ENCODE measurements around the gene HTR1A.

Gene HTR1A

DNA sequence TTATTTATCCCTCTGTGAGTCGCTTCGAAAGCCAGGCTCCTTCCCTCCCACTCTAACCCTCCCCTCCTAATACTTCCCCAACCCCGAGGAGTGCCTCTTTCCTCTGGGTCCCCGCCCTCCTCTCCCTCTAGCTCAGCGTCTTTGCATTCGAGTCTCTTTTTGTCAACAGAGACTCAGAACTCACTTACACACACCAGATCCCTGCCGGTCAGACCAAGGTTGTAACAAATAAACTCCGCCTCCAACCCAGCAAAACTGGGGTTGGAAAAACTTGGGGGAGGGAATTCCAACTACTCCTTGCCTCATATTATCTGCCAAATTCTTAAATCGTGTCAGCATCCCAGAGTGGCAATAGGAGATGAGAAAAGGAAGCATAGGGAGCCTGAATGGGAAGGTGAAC, at the start of gene HTR1A:
HTR1A (minus strand) TSS at position 167 of the 400 bp plus-strand sequence. CDS start 726 bp downstream, outside the sequence.
- in situ Hi-C loops (cut with MboI; ENCODE audit: low sequenced_read_pairs, unreplicated experiment): loop anchor here (25.0 kb wide), 2 partner anchors 575 to 825 kb away; no protein-coding TSS in a partner anchor
- TF ChIP-seq, protein P1, sequence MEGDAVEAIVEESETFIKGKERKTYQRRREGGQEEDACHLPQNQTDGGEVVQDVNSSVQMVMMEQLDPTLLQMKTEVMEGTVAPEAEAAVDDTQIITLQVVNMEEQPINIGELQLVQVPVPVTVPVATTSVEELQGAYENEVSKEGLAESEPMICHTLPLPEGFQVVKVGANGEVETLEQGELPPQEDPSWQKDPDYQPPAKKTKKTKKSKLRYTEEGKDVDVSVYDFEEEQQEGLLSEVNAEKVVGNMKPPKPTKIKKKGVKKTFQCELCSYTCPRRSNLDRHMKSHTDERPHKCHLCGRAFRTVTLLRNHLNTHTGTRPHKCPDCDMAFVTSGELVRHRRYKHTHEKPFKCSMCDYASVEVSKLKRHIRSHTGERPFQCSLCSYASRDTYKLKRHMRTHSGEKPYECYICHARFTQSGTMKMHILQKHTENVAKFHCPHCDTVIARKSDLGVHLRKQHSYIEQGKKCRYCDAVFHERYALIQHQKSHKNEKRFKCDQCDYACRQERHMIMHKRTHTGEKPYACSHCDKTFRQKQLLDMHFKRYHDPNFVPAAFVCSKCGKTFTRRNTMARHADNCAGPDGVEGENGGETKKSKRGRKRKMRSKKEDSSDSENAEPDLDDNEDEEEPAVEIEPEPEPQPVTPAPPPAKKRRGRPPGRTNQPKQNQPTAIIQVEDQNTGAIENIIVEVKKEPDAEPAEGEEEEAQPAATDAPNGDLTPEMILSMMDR (IDR thresholded peaks at IDR 0.05; ENCODE audit: borderline replicate concordance, control extremely low read depth, extremely low read depth, insufficient read depth, missing control alignments): no peak
- no peak for DNase-seq (ENCODE audit: low spot score)

DNA sequence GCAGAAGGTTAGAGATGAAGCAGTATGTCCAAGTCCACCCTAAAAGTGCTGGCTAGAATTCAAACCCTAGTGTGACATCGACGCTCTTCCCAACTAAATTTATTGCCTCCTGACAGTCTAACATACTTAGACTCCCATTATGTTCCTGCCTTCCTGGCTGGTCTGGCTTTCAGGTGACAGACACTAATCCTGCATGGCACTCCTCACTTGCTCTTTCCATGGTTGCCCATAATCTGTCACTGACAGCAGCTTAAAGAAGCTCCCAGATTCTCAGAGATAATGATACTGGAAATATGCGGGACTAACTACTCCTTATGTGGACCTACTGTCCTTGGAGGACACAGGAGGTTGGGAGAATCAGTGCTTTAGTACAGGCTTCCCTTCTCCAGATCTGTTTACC, 41.7 kb upstream of the HTR1A start:
- TF ChIP-seq, protein P1 (IDR thresholded peaks at IDR 0.05; ENCODE audit: borderline replicate concordance, control extremely low read depth, extremely low read depth, insufficient read depth, missing control alignments): no peak
- DNase-seq (ENCODE audit: low spot score): no peak
- in situ Hi-C loops (cut with MboI; ENCODE audit: low sequenced_read_pairs, unreplicated experiment): no loop called here

DNA sequence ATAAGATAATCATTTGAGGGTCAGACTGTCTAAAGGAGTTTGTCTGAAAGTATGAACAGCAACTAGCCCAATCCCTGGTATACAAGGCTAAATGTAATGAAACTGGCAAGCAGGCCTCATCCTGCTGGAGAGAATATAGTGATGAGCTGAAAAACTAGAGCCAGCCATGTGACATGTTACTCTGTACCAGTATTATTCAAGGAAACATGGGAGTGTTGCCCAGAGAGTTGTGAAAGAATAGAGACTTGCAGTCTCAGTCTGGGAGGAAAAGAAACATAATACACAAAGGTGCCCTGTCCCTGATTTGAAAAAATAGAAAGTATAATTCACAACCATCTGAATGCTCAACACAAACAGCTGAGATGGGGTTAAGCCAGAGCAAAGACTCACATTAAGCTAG, 37.9 kb upstream of the HTR1A start:
- DNase-seq (ENCODE audit: low spot score): no peak
- TF ChIP-seq, protein P1 (IDR thresholded peaks at IDR 0.05; ENCODE audit: borderline replicate concordance, control extremely low read depth, extremely low read depth, insufficient read depth, missing control alignments): no peak

DNA sequence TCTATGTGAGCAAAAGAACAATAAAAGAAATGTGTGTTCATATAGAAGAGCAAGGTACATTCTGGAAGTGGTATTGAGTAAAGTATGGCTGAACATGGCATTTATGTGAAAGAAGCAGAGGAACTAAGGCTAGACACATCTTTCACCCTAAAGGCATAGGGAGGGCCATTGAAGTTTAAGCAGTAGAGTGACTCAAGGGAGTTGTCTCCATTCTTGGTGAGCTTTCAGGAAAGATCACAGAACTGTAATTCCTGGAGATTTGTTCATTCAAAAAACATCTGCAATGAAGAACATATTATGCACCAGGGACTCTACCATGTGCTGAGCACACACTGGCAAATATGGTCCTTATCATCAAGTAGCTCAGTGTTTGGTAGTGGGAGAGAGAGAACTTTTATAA, 24.8 kb upstream of the HTR1A start:
- in situ Hi-C loops (cut with MboI; ENCODE audit: low sequenced_read_pairs, unreplicated experiment): no loop called here
- TF ChIP-seq, protein P1 (IDR thresholded peaks at IDR 0.05; ENCODE audit: borderline replicate concordance, control extremely low read depth, extremely low read depth, insufficient read depth, missing control alignments): no peak
- no peak for DNase-seq (ENCODE audit: low spot score)

More for the DNA sequence above, 37.9 kb upstream of the HTR1A start:
- in situ Hi-C loops (cut with MboI; ENCODE audit: low sequenced_read_pairs, unreplicated experiment): no loop called here

DNA sequence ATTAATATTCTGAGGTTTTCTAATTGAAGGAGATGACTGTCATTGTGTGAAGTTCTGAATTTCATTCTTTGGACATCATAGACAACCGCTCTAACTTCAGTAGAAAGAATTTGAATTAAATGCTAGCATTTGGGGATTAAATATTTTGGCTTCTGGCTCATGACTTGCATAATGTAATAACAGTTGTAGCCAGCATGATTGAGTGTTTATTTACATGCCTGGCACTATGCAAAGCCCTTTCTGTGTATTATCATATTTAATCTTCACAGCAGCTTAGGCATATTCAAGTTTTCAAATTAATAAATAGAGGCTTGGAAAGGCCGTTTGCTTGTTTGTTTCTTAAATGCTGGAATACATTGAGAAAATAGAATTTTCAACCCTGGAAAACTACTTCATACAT, 19.6 kb upstream of the HTR1A start:
- TF ChIP-seq, protein P1 (IDR thresholded peaks at IDR 0.05; ENCODE audit: borderline replicate concordance, control extremely low read depth, extremely low read depth, insufficient read depth, missing control alignments): no peak
- in situ Hi-C loops (cut with MboI; ENCODE audit: low sequenced_read_pairs, unreplicated experiment): no loop called here
- no peak for DNase-seq (ENCODE audit: low spot score)

DNA sequence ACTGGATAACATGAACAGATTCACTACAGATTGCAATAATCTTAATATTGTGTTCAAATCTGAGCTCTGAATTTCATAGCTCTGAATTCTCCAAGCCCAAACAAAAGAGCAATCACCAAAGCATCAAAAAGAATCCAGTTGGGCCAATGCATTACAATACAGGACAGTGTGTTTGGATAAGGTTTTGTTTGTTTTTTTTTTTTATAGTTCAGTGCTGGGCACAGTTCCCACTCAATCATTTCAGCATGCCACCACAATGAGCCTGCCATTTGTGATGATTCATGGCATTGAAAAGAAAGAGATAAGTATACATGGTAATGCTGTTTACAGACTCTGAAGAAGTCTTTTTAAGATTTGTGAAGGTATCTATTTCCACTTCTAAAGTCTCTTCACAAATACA, 1.7 kb upstream of the HTR1A start:
- TF ChIP-seq, protein P1 (IDR thresholded peaks at IDR 0.05; ENCODE audit: borderline replicate concordance, control extremely low read depth, extremely low read depth, insufficient read depth, missing control alignments): no peak
- in situ Hi-C loops (cut with MboI; ENCODE audit: low sequenced_read_pairs, unreplicated experiment): loop anchor here (25.0 kb wide), 2 partner anchors 577 to 827 kb away; no protein-coding TSS in a partner anchor
- no peak for DNase-seq (ENCODE audit: low spot score)
